ENCODE data around the gene OGFRL1.
A peak's percentile ranks its signal among the peaks of the same experiment; 100 is the strongest.

The OGFRL1 gene

GRCh38 chr6:71284785-71285184, 3.8 kb upstream of the OGFRL1 start:
- no peak overlapping the region for H3K4me3 ChIP-seq (ENCODE audit: low read depth, low read length)

- no peak overlapping the region for H3K4me3 ChIP-seq (ENCODE audit: low read depth, low read length)
Observed at GRCh38 chr6:71287038-71287437, 1.6 kb upstream of the OGFRL1 start.

DNA sequence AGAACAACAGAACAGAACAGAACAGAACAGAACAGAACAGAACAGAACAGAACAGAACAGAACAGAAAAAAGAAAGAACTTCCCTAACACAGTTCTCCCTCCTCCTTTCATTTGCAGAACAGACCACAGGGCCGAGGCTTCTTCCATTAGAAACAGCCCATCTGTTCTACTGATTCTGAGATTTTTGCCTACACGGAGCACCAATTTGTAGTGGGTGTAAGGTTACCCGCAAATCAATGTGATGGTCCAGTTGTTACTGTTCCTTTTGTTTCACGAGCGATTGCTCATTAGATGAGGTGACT, 734 bp upstream of the OGFRL1 start:
- no peak overlapping the region for H3K4me3 ChIP-seq (ENCODE audit: low read depth, low read length)

DNA sequence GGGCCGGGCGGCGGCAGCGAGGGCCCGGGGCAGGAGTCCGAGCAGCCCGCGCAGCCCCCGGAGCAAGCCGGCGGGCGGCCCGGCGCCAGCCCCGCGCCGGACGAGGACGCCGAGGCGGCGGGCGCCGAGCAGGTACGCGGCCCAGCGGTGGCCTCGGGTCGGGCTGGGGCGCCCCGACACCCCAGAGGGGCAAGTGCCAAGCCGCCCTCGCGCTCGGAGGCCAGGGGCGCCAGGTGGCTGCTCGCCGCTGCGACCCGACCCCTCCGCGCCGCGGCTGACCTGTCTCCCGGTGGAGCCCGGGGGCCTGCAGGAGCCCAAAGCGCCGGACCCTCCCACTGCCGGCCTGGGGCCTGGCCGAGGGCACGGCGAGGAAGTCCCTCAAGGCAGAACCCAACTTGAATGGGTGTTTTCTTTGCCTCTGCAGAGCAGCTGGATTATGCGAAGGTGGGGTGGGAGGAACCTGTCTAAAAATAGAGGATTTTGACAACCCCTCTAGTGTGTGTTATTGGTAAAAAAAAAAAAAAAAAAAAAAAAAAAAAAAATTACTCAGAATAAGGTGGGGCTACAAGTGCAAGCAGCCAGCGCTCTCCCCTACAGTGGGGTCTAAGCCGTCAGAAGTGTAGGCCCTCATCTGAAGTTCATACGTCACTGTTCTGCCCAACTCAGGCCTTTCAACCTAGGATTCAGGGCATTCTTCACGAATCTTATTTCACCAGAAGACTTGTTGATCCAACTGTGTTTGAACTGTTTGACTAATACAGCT, 609 bp downstream of the OGFRL1 start:
- peak overlapping the region; percentile 48 for H3K4me3 ChIP-seq (ENCODE audit: low read depth, low read length)

DNA sequence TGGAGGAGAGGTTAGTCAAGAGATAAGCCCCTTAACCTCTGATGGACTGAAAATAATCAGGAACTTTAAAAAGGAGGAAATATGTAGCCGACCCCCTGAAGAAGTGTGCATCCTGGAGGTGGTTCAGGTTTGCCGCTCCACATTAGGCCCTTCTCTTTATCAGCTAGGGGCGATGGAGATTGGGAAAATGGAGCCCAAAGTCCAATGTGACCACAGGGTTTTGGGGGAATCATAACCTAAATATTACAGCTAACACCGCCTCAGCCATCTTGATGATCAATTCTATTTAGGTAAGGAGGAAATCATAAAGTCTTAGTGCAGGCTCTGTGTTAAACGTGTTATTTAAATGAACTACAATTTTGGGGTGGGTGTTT, 1.2 kb downstream of the OGFRL1 start:
- H3K4me3 ChIP-seq (ENCODE audit: low read depth, low read length), result peak overlapping the region; percentile 48

DNA sequence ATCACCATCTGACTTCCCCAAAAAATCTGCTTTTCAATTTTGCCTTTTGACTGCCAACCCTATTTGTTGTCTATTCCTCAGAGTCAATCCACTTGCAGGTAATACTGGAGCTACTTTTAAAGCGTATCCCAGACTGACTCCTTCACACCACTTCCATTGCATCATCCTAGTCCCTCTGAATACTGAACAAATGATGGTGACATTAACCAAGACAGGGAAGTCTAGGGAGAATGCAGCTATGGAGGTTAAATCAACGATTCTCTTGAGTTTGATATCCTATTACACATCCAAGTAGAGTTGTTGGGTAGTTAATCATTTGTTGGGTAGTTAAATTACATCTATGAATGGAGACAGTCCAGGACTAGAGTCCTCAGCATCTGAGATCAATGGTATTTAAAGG, 2.0 kb downstream of the OGFRL1 start:
- H3K4me3 ChIP-seq (ENCODE audit: low read depth, low read length), result no peak overlapping the region

DNA sequence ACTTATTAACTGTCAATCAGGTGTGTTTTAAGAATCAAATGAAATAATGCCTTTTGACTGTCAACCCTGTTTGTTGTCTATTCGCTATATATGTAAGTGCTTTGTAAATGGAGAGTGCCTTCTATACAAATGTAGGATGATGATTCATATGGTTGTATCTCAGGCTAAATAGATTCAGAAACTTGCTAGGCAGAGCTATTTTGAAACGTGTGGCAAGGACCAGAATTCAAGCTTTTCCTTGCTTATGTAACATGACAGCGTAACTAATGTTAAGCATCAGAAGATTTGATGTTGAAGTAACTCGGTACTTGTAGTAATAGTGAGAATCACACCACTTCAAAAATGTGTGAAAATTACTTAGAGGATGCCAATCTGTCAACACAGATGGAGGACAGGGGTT, 3.4 kb downstream of the OGFRL1 start:
- no peak overlapping the region for H3K4me3 ChIP-seq (ENCODE audit: low read depth, low read length)

DNA sequence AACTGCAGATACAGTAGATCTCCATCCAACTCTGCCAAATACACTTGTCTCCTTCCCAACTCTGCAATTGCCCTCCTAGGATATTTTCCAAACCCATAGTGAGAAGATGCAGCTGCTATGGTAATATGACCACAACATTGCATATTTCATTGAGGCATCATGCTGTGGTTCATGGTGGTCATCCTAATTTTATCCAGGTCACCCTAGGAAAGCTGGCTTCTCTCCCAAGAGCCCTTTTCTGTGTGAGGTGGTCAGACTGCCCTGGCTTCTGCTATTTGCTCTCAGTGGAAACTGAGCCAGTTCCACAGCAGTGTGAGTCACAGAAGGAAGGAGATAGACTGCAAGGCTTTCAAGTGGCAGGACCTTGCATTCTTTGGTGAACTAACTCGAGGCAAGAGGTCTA, 5.5 kb downstream of the OGFRL1 start:
- H3K4me3 ChIP-seq (ENCODE audit: low read depth, low read length), result no peak overlapping the region

- no peak overlapping the region for H3K4me3 ChIP-seq (ENCODE audit: low read depth, low read length)
Observed at GRCh38 chr6:71298459-71298858, 9.8 kb downstream of the OGFRL1 start.

GRCh38 chr6:71299541-71300470, 11.2 kb downstream of the OGFRL1 start:
- H3K4me3 ChIP-seq (ENCODE audit: low read depth, low read length), result no peak overlapping the region

DNA sequence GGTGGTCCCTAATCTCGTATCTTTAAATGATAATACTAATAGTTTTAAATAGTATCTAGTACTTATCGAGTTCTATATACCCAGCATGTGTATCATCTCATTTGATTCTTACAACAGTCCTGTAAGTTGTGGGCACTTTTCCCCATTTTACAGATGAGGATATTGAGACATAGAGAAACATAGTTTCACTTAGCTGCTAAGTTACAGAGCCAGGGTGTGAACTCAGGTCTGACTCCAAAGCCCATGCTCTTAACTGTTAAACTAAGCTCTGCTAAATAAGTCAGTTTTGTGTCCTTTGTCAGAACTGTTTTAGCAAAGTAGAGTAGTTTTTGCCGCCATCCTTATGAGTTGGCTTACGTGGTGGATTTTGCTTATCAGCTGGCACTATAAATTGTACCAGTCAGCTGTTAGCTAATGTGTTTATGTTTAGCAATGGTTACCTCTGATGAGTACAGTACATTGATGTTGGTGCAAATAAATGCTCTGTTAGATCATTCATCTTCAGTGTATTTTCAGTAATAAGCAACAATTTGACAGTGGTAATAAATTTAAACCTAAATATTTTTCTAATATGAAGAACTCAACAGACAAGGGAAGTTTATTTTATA, 12.1 kb downstream of the OGFRL1 start:
- H3K4me3 ChIP-seq (ENCODE audit: low read depth, low read length), result no peak overlapping the region

DNA sequence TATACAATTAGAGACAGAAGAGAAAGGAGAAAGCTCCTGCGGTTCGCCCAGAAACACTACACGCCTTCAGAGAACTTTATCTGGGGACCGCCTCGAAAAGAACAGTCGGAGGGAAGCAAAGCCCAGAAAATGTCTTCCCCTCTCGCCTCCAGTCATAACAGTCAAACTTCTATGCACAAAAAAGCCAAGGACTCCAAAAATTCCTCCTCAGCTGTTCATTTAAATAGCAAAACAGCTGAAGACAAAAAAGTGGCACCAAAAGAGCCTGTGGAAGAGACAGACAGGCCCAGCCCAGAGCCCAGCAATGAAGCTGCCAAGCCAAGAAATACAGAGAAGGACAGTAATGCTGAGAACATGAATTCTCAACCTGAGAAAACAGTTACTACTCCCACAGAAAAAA, 12.9 kb downstream of the OGFRL1 start:
- no peak overlapping the region for H3K4me3 ChIP-seq (ENCODE audit: low read depth, low read length)

DNA sequence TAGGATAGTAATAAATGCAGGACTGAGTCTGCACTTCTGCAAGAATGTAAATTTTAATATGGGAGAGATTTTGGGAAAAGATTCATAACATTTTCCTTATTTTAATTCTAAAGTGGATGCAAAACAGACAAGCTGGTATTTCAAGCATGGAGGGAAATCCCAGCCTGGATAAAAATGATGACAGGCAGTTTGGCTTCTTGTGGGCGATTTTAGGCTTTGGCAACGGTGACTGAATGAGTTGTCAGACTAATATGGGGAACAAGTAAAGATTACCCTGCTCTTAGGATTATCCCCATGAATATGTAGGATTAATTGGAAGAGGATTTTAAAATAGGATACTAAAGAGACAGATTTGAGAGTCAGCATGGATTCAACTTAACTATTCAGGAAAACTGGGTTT, 21.0 kb downstream of the OGFRL1 start:
- H3K4me3 ChIP-seq (ENCODE audit: low read depth, low read length), result no peak overlapping the region

DNA sequence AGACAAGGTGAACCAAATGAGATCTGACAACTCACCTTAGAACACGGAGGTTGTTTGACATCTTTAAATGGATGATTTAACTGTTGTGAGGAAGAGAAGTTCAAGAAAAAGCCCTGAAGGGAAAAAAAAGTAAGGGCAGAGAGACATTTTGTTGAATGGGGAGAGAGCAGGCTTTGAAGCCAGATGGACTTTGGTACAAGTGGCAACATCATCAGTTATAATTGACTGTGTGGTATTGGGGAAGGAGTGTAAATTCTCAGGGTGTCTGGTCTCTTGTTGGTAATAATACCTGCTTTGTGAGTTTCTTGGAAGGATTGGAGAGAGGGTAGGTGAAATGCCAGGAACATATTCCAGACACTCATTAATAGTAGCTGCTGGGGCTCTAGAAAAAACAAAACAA, 21.6 kb downstream of the OGFRL1 start:
- H3K4me3 ChIP-seq (ENCODE audit: low read depth, low read length), result no peak overlapping the region

DNA sequence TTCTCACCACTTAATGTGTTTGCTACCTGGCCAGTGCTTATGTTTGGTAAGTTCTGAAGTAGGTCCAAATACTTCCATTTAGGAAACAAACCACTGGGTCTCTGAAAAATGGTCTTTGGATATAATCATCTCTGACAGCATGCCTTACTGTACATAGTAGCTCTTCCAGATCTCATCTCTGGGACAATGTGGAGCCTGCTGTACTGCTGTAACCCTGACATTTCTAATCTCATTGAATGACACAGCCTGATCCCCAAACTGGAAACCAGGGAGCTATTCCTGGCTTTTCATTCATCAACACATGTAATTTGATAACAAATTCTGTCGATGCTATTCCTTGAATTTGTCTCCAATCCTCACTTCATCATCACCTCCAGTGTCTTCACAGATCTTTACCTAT, 23.5 kb downstream of the OGFRL1 start:
- no peak overlapping the region for H3K4me3 ChIP-seq (ENCODE audit: low read depth, low read length)

DNA sequence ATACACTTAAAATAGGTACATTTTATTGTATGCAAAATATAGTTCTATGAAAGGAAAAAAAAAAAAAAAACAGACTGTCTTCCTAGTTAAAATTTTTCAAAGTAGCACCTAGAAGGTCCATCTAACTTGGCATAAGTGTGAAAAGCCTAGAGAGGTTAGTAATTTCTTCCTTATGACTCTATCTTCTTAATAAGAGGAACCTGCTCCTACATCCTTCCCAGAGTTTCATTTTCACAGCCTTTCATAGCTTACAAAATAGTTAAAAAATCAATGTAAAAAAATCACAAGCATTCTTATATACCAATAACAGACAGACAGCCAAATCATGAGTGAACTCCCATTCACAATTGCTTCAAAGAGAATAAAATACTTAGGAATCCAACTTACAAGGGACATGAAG, 28.8 kb downstream of the OGFRL1 start:
- no peak overlapping the region for H3K4me3 ChIP-seq (ENCODE audit: low read depth, low read length)

DNA sequence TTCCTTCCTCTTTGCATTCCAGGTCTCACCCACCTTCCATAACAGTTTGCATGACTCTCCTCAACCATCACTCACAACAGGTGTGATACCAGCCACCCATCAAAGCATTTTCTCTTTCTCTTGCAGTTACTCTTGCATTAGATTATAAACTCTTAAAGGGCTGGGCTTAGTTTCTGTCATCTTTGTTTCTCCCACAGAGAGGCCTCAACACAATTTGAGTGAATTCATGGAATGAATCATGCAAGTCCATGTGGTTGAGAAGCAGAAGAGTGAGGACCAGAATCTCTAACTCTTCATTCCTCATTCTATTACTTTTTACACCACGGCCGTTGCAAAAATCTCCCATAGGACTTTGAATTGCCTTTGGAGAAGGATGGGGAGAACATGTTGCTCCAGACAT, 31.4 kb downstream of the OGFRL1 start:
- no peak overlapping the region for H3K4me3 ChIP-seq (ENCODE audit: low read depth, low read length)

DNA sequence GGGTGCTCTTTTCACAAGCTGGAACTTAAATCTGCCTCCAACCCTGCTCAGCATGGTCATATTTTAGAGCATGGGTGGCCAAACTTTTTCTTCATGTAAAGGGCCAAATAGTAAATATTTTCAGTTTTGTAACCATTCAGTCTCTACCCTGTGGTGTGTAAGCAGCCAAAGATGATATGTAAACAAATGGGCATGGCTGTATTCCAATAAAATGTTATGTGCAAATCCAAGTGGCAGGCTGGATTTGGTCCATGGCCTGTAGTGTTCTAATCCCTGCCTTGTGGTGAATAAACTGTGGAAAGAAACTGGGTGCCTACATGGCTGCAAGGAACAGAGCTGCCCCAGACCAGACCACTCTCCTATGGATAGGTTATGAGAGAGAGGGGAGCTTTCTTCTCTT, 32.7 kb downstream of the OGFRL1 start:
- H3K4me3 ChIP-seq (ENCODE audit: low read depth, low read length), result no peak overlapping the region

- no peak overlapping the region for H3K4me3 ChIP-seq (ENCODE audit: low read depth, low read length)
Observed at GRCh38 chr6:71324194-71324785, 35.7 kb downstream of the OGFRL1 start.

- H3K4me3 ChIP-seq (ENCODE audit: low read depth, low read length), result no peak overlapping the region
Observed at GRCh38 chr6:71326611-71327010, 38.0 kb downstream of the OGFRL1 start.

- H3K4me3 ChIP-seq (ENCODE audit: low read depth, low read length), result no peak overlapping the region
Observed at GRCh38 chr6:71330501-71330900, 41.9 kb downstream of the OGFRL1 start.

DNA sequence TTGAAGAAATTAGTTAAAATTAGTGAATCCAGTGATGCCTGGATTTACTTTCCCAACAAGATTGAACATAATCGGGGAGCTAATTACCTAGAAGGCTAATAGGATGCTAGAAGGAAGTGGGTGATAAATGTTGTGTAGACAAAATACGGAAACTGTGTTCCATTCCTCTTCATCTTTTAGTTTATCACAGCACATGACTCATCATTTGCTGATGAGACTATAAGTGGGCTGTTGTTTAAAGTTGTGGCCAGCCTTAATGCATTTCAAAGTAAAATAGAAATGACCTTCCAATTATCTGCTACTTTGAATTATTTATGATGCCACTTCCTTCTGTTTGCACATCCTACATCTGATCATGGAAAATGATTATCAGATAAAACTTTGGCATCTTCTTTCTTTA, 43.4 kb downstream of the OGFRL1 start:
- H3K4me3 ChIP-seq (ENCODE audit: low read depth, low read length), result no peak overlapping the region
